Mucosa of rectum (tissue), 2 donors: Measurements from ENCODE around the gene ZNF814.
A peak's percentile ranks its signal among the peaks of the same experiment; 100 is the strongest.
"Not testable (repeated sequence)": the region's sequence is repeated elsewhere in the genome, so short reads cannot be mapped to it uniquely, and the experiment has no call there.

ENCODE experiments used
- H3K27ac ChIP-seq, 2 donors: one replicate each; pipeline ENCODE4 v1.7.0; 2013; ENCODE audit warnings: inconsistent platforms in 2 of 2, low read depth in 2 of 2, low read length in 2 of 2
- H3K27me3 ChIP-seq, 2 donors: one replicate each; pipeline ENCODE4 v1.7.0; 2013; ENCODE audit warnings: low read length in 2 of 2; ENCODE audit not compliant: control insufficient read depth in 2 of 2, insufficient read depth in 2 of 2
- H3K36me3 ChIP-seq, 2 donors: one replicate each; pipeline ENCODE4 v1.7.0; 2013; ENCODE audit warnings: low read length in 2 of 2; ENCODE audit not compliant: control insufficient read depth in 2 of 2, insufficient read depth in 2 of 2
- H3K4me1 ChIP-seq, 2 donors: one replicate each; pipeline ENCODE4 v1.7.0; 2013; ENCODE audit warnings: low read length in 2 of 2, mild to moderate bottlenecking in 1 of 2; ENCODE audit not compliant: control insufficient read depth in 2 of 2, insufficient read depth in 2 of 2
- H3K4me3 ChIP-seq, 2 donors: one replicate each; pipeline ENCODE4 v1.7.0; 2013; ENCODE audit warnings: low read length in 2 of 2
- H3K9ac ChIP-seq, 2 donors: one replicate each; pipeline ENCODE4 v1.7.0; 2013; ENCODE audit warnings: low read length in 2 of 2, low read depth in 1 of 2, mild to moderate bottlenecking in 1 of 2
- H3K9me3 ChIP-seq, 2 donors: one replicate each; pipeline ENCODE4 v1.7.0; 2013; ENCODE audit warnings: low read length in 2 of 2; ENCODE audit not compliant: control insufficient read depth in 2 of 2
- donor health status: healthy.
- donor health status: Normal muscosa, but diverticular disease.

ZNF814 gene

GRCh38 chr19:57810410-57811295, 78.2 kb downstream of the ZNF814 start:
- not testable (repeated sequence) for H3K27ac ChIP-seq, H3K9me3 ChIP-seq, H3K9ac ChIP-seq, H3K4me3 ChIP-seq, H3K27me3 ChIP-seq
- peaks cover 10 to 19% of the 10 kb centered on the region in 2 donors for H3K4me1 ChIP-seq
- peaks cover 26 to 30% of the 10 kb centered on the region in 2 donors for H3K36me3 ChIP-seq

- H3K9ac ChIP-seq = no peak overlapping the region
- peaks cover 26 to 30% of the 10 kb centered on the region in 2 donors for H3K36me3 ChIP-seq
- no peaks in the 10 kb centered on the region for H3K27me3 ChIP-seq
- no peak overlapping the region for H3K27ac ChIP-seq
- H3K4me3 ChIP-seq = no peak overlapping the region
- peaks cover 11% of the 10 kb centered on the region in 2 donors for H3K4me1 ChIP-seq
- no peaks in the 10 kb centered on the region for H3K9me3 ChIP-seq
These were observed 81.3 kb downstream of the ZNF814 start for GRCh38 chr19:57807541-57807940.

DNA sequence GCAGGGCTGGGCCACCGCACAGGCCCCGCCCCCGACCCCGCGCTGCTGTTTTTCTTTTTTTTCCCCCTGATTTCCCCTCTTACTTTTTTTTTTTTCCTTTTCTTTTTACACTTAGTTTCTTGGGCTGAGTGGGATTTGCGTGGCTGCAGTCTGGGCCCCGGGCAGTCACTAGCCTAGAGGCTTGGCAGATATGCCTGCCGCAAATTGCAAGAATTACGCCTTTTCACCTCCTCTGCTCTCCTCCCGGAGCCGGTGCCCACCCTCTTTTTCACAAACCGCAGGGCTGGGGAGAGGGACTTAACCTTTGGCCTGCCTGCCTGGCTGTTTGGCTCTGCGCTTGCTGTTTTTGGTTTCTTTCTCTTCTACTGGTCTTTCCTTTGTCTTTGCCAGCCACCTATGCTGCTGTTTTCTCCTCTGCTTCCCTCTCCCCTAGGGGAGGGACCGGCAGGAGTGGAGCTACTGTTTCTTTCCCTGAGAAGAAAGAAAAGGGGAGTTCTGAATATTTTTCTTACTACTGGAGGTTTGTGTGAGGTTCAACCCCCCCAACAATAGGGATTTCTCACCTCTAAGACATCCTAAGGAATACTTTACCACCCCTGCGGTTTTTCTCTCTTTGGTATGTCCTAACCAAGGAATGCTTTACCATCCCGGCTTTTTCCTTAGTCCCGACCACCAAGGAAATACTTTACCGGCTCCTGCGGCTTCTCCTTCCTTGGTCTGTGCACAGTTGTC, 85.1 kb downstream of the ZNF814 start:
- H3K9me3 ChIP-seq = no peaks in the 10 kb centered on the region
- H3K4me3 ChIP-seq = peak overlapping the region; percentile 56 to 83
- H3K9ac ChIP-seq = peak overlapping the region; percentile 65 to 77
- peaks cover 11 to 12% of the 10 kb centered on the region in 2 donors for H3K36me3 ChIP-seq
- H3K4me1 ChIP-seq = peaks cover 12 to 22% of the 10 kb centered on the region in 2 donors
- no peaks in the 10 kb centered on the region for H3K27me3 ChIP-seq
- H3K27ac ChIP-seq = peak overlapping the region; percentile 75 to 88

DNA sequence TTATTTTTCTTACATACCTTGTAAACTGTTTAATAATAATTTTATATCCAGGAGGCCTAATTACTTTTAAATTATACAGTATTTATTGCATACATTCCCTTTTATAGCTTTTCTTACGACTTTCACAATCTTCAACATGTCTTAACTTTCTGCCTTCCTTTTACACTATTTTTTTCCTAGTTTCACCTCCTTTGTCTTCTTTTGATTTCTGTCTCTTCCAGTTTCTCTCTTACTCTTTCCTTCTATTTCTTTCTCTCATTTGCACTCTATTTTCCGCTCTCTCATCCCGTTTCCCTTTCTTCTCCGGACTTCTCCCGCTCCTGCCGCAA, 85.6 kb downstream of the ZNF814 start:
- peaks cover 12 to 22% of the 10 kb centered on the region in 2 donors for H3K4me1 ChIP-seq
- peak overlapping the region; percentile 65 to 77 for H3K9ac ChIP-seq
- peaks cover 7% of the 10 kb centered on the region in 2 donors for H3K36me3 ChIP-seq
- H3K27ac ChIP-seq = peak overlapping the region; percentile 75 to 88
- peak overlapping the region; percentile 56 to 83 for H3K4me3 ChIP-seq
- no peaks in the 10 kb centered on the region for H3K9me3 ChIP-seq
- no peaks in the 10 kb centered on the region for H3K27me3 ChIP-seq

DNA sequence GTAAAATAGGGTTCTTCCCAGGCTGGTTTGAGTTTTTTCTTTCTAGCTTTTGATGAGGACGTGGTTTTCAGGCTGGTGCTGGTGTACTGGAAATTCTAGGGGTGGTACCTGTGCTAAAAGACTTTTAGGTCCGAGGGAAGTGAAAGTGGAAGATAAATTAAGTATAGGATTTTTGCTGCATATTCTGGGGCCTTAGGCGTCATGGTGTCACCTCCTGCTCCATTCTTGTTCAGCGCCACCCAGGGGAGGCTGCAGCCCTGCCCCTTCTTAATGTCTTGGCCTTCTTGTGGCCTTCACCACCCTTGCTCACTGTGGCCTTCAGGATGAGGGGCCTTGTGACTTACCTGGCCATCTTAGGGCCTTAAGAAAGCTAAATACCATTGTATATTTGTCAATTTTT, 86.6 kb downstream of the ZNF814 start:
- Histone ChIP-seq H3K4me1 (peaks cover 12 to 22% of the 10 kb centered on the region in 2 donors), H3K27me3 (no peaks in the 10 kb centered on the region), H3K27ac (peak overlapping the region in 1 of 2 donors; percentile 6), H3K9me3 (no peaks in the 10 kb centered on the region), H3K36me3 (no peaks in the 10 kb centered on the region), H3K4me3 (no peak overlapping the region), H3K9ac (no peak overlapping the region)

GRCh38 chr19:57800696-57801095, 88.1 kb downstream of the ZNF814 start:
- H3K27ac ChIP-seq = no peak overlapping the region
- no peak overlapping the region for H3K9ac ChIP-seq
- no peaks in the 10 kb centered on the region for H3K27me3 ChIP-seq
- peaks cover 11 to 22% of the 10 kb centered on the region in 2 donors for H3K4me1 ChIP-seq
- no peak overlapping the region for H3K4me3 ChIP-seq
- peaks cover 5% of the 10 kb centered on the region in 2 donors for H3K36me3 ChIP-seq
- H3K9me3 ChIP-seq = no peaks in the 10 kb centered on the region
